Measurements from ENCODE around the gene TAF6L.
"Not testable (repeated sequence)": the region's sequence is repeated elsewhere in the genome, so short reads cannot be mapped to it uniquely, and the experiment has no call there.

The TAF6L gene, protein sequence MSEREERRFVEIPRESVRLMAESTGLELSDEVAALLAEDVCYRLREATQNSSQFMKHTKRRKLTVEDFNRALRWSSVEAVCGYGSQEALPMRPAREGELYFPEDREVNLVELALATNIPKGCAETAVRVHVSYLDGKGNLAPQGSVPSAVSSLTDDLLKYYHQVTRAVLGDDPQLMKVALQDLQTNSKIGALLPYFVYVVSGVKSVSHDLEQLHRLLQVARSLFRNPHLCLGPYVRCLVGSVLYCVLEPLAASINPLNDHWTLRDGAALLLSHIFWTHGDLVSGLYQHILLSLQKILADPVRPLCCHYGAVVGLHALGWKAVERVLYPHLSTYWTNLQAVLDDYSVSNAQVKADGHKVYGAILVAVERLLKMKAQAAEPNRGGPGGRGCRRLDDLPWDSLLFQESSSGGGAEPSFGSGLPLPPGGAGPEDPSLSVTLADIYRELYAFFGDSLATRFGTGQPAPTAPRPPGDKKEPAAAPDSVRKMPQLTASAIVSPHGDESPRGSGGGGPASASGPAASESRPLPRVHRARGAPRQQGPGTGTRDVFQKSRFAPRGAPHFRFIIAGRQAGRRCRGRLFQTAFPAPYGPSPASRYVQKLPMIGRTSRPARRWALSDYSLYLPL

DNA sequence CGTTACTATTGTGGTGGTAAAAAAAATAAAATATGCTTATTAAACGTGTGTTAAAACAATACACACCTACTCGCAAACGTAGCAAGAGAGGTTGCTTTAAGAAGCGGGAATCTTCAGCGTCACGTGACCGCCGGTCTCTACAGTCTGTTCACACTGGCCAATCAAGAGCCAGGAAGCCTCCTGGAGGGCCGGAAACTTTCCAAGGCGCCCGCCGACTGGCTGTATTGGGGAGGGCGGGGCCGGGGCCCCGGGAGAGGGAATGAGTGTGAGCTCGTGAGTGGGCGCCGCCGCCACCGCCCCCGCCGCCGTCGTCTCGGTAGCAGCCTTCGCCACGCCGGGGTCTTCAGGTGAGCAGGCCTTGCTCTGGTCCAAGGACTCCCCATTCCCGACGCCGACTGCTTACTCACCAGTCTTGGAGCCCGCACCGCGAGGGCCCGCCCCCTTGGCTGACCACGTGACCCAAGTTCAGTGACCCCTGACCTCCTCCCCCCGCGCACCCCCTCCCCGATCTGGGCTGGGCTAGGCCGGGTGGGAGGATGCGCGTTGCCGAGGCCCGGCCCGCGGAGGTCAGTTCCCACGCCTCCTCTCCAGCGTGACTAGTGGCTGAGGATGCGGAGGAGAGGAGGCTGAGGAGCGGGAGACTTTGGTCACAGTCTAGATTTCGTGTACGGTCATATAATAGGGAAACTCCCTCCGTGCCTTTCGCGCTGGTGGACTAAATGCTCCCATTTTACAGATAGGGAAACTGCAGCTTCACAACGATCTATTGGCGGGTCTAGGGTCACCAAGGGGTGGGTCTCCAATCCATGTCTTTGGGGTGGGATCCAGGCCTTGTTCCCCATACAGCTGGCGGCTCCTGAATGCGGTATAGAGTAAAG, at the start of gene TAF6L:
Gene TAF6L (plus strand): TSS at position 253 of the 878 bp plus-strand sequence. CDS start 4,388 bp downstream, outside the sequence.
- peak; percentile 90 to 92 for DNase-seq

DNA sequence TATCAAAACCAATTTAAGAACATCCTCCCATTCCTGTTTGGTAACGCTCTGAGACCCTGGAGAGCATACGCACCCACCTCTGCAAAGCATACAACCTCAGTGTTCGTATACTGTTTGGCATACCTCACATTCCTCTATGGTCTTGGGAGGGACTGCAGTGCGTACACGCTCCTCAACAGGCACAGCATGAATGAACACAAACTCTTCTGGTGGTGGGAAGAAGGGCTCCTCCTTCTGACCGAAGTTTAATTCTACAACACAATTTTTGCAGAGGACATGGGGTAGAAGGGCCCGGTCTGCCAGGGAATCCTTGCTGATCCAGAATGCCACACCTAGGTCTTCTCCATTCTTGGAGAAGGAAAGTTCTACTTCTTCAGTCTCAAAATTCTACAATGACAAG, 49.2 kb upstream of the TAF6L start:
- no peak for DNase-seq

DNA sequence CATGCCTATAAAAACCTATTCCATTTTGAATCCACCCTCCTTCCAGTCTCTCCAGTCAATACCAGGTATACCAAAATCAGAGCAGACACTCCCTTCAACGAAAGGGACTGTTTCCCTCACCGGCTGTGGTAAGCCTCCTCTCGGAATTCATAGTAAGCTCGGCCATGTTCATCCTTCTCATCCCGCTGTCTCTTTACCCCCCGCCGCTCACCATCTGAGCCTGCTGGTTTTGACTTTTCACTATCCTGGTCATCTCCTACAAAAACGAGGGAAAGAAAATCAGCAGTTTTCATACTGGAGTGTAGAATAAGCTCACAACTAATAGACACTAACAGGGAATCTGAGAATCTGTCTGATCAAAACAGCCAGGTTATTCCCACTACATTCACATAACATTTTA, 47.0 kb upstream of the TAF6L start:
- DNase-seq: no peak

DNA sequence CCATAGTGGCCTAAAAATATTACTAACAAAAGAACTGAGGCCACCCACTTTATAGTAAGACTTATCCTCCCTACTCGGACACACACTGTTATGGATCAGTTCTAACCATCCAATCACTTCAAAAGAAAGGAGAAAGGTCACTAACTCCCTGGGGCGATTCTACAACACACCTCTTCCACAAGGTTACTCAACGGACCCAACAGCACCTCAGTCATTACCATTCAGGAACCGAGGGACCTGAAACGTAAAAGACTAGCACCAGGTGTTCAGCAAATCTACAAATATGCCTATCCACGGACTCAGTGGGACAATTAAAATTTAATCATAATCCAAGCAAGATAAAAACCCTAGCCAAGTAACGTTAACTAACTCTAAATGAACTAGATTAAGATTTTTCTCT, 45.5 kb upstream of the TAF6L start:
- DNase-seq: no peak

DNA sequence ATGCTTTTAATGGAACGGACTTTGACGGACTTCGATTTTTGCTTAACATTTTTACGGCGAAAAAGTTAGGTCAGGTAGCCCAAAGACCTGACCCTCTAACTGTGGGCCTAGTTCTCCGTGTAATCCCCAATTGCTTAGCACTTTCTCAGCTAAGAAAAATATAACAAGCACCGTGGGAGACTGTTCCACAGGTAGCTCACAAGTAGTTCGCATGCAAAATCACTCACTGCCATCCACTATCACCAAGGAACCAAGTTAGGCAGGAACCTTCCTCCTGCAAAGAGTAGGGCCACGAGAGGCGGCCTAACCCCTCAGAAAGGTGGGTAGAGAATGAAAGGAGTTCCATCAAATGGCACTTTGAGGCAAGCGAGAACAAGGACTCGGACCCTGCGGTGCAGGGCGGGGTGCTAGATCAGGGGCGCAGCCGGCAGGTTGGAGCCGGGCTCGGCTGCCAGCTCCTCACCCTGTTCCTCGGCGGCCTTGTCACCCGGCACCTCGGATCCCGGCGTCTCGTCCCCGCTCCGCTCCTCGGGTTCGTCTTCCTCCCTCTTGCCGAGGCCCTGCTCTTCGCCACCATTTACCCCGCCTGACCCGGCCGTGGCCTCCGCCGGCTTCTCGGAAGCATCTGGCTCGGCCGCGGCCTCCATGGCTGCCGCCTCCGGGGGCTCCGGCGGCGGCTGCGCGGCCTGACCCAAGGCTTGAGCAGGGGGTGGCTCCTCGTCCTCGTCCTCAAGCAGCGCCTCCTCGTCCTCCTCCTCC, 44.9 kb upstream of the TAF6L start:
- no peak for DNase-seq

DNA sequence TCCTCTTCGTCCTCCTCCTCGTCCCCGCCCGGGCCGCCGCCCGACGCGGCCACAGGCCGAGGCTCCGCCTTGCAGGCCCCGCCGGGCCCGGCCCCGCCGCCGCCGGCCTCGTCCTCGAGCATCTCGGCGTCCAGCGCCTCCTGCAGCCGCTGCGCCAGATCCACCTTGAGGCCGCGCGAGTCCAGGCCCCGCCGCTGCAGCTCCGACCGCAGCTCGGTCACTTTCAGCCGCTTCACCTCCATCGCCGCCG, 44.4 kb upstream of the TAF6L start:
- DNase-seq: no peak

DNA sequence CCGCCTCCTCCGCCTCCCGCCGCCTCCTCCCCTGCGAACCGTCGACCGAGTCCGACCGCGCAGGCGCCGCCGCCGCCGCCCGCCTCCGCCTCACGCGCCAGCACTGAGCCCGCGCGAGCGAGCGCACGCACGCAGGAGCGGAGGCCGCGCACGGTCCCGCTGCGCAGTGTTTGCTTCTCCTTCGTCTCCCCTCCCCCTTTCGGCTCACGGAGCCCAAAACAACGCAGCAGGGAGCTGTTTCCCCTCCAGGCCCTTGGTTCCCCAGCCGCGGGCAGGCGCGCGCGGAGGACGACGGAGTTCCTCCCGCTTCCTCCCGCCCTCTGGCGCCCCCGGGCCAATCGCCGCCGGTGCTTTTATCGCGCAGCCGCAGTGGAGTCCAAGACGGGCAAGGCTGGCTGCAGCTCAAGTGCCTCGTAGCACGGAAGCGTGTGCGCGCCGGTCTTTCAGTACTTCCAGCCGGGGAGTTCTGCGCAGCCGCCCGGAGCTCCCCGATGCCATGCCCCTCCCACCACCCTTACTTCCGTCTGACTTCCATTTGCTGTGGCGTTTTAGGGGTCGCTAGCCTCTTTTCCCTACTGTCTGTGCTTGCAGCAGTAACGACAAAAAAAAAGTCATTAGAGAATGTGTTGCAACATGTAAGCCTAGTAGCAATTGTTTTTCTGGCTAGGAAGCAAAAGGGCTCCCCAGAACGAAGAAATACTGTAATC, 43.9 kb upstream of the TAF6L start, which contains the start of gene HNRNPUL2:
Gene HNRNPUL2 (minus strand): TSS at position 293 of the 707 bp plus-strand sequence. CDS start 301 bp downstream, outside the sequence.
- peak; percentile 96 to 98 for DNase-seq

DNA sequence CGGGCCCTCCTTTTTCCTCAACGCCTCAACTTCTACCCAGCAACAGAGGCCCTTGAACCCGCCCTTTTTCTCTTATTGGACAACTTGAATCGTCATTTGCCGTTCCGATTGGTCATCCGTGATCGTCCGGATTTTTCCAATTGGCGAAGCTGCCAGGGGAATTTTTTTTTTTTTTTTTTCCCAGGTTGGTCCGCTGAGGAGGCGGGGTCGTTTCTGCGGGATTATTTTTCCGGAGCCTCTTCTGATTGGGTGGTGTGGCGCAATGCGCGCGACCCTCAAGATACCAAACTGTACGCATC, 43.4 kb upstream of the TAF6L start:
- peak; percentile 72 to 75 for DNase-seq

DNA sequence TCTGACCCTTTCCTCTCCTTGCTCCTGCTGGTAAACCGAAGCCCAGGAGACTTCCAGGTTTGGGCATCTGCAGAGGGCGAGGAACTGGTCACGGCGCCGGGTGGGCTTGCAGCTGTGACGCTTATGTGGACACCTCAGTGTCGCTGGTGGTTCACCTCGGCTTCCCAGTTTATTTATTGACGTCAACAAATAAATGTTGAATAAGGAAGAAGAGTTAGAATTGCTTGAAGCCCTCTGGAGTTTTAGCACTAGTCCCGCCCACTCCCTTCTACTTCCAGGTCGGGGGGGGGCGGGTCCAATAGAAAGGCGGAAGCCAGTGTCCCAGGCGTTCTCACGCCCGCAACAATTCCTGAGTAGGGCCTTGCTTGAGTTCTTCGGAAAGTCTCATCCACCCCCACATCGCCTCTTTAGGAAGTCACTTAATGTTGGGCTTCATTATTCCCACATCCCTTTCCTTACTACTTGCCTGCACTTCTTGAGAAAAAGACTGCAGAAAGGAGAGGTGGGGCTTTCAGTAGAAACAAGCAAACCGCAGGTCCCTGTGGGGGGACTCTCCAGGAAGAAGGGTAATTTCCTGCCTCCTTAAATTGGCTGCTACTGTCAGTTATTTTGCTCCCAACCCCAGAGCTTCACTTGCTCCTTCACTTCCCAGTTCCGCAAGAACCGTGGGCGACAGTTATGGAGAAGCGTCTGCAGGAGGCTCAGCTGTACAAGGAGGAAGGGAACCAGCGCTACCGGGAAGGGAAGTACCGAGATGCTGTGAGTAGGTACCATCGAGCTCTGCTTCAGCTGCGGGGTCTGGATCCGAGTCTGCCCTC, 42.8 kb upstream of the TAF6L start, which contains the start of gene TTC9C:
Gene TTC9C (plus strand): TSS at position 316 of the 818 bp plus-strand sequence. CDS start 363 bp downstream, at position 679.
- DNase-seq: peak; percentile 78 to 80

DNA sequence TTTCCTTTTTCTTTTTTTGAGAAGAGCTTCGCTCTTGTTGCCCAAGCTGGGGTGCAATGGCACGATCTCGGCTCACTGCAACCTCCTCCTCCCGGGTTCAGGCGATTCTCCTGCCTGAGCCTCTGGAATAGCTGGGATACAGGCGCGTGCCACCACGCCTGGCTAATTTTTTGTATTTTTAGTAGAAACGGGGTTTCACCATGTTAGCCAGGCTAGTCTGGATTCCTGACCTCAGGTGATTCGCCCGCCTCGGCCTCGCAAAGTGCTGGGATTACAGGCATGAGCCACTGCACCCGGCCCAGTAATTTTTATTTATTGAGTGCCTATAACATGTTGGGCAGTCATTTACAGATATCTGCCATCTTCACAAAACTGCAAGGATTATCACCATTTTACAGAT, 41.1 kb upstream of the TAF6L start:
- DNase-seq: not testable (repeated sequence)

DNA sequence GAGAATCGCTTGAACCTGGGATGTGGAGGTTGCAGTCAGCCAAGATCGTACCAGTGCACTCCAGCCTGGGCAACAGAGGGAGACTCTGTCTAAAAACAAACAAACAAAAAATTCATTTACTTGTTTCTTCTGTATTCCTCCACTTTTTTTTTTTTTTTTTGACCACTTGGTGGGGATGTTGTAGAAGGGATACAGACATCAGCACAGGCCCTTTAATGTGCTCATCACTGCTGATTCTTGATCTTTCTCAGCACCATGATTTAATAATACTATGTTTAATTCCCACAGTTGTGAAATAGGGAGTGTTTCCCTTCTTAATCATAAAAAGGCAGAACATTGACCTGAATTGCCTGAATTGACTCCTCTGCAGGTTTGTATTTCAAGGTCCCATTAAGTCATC, 38.4 kb upstream of the TAF6L start:
- DNase-seq: no peak

DNA sequence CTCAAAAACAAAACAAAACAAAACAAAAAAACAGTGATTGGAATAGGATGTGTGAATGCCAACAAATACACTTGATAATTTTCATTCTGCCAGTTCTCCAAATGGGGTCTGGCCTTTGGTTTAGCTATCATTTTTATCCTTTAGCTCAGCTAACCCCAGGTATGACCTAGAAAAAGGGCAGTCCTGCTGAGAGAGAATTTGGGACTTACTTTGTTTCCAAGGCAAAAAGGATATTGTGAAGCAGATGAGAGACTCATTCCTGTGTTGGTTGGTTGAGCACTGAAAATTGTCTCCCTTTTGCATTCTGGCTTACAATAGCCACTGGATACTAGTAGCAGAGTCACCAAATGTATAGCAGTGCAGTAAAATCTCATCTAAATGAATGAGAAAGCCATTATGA, 34.0 kb upstream of the TAF6L start:
- no peak for DNase-seq

DNA sequence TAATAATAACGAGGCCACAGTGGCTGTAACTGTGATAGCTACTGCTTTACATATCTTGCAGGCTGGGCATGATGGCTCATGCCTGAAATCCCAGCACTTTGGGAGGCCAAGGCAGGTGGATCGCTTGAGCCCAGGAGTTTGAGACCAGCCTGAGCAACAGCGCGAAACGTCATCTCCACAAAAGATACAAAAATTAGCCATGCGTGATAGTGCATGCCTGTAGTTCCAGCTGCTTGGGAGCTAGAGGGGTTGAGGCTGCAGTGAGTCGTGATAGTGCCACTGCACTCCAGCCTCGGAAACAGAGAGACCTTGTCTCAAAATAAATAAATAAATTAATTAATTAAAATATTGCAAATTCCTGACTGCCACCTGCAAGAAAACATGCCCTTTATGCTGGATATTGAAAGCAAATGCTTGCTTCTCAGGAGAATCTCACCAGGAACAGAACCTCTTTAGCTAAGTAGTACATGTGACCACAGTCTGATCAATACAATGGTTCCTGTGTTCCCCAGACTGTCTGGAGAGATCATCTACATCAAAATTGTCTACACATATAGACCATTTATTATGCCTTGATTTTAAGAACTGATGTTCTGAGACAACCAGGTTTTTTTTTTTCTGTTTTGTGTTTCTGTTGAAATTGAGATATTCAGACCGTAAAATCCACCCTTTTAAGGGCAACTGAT, 23.6 kb upstream of the TAF6L start:
- DNase-seq: no peak

DNA sequence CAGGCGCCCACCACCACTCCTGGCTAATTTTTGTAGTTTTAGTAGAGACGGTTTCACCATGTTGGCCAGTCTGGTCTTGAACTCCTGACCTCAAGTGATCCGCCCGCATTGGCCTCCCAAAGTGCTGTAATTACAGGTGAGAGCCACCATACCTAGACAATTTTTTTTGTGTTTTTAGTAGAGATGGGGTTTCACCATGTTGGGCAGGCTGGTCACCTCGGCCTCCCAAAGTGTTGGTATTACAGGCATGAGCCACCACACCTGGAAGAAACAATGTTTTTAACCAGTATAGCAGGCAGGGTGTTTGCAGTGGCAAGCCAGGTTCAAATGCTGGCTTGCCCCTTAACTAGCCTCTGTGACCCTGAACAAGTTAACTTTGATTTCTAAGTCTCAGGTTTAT, 21.3 kb upstream of the TAF6L start:
- DNase-seq: not testable (repeated sequence)

DNA sequence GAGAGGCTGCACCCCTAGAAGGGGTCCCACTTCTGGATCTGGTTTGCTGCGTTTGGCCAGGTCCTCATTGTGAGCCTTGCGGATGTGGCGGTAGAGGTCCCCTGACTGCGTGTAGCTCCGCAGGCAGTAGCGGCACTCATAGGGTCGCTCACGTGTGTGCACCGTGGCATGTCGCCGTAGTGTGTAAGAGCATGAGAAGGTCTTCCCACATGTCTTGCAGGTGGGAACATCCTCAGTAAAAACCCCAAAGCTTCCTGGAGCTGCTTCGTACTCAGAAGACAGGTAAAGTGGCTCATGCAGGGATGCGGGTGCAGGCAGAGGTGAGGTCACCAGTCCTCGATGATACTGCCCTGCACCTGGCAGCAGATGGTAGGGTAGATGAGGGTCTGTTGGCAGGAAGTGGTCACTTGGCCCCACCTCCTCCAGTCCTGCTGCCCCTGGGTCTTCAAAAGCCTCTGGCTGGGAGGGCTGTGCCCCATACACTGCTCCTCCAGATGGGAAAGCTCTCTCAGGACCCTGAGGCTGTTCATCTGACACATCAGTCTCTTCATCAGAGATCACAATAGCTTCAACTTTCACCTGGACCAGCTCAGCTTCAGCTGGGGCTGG, 18.9 kb upstream of the TAF6L start:
- no peak for DNase-seq

DNA sequence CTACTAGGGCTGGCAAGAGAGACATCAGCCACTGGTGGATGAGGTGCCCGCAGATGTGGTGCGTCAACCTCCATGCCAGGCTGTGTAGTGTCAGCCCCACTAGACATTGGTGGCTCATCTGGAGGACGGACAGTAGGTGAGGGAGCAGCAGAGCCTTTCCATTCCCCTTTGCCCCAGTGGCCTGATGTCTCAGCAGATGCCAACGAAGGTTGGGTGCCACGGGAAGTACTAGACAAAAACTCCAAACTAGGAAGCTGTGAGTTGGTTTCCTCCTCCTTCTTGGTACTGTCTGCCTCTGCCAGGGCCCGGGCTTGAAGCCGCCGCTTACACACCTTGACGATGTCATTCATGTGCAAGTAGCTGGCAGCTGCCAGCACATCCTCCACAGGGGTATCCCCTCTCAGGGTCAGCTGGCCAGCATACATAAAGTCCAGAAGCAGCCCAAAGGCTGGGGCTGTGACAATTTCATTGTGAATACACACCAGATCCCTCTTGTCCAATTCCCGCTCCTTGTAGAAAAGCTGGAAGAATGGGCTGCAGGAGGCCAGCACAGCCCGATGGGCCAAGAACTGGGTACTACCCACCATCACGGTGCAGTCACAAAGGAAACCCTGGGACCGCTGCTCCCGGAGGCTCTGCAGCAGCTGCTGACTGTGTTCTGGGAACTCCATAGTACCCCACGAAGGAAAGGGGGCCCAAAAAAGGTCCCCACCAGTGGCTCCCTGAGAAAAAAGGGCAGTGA, 18.0 kb upstream of the TAF6L start:
- DNase-seq: no peak

DNA sequence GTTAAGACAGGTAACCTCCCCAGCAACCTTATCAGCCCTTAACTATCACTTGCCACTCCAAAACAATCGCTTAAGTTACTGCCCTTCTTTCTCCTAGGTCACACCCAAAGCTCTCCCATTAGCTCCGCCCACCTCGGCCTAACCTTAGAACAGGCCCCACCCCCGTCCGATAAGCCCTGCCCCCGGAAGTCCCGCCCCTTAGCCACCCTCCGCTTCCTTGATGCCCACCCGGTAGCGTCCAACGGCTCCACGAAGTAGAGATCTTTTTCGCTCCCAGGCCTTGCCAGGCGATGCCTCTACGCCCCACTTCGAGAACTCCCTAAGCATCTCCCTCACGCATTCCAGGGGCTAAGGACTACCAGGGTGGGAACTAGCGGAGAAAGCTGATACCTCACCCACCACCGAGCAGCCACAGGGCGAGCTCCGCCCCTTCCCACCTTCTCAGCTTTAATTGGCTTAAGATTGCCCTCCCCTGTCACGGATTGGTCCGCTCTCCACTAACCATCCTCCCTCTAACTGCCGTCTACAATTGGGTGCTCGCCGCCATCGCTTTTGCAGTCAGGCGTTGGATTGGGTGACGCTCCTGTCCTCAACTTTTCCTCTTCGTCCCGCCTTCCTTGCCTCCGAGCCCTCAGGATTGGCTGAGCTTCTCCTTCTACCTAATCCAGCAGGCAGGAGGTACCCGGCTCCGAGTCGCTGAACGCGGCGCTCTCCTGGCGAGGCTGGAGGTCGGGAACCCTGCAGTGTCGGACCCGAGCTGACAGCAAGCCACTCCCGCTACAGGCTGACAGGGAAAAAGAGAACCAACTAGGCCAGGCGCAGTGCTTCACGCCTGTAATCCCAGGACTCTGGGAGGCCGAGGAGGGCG, 17.2 kb upstream of the TAF6L start, which contains the start of gene ZBTB3:
Gene ZBTB3 (minus strand): TSS at position 425 of the 868 bp plus-strand sequence. CDS start 496 bp downstream, outside the sequence.
- DNase-seq: peak; percentile 95 to 97

DNA sequence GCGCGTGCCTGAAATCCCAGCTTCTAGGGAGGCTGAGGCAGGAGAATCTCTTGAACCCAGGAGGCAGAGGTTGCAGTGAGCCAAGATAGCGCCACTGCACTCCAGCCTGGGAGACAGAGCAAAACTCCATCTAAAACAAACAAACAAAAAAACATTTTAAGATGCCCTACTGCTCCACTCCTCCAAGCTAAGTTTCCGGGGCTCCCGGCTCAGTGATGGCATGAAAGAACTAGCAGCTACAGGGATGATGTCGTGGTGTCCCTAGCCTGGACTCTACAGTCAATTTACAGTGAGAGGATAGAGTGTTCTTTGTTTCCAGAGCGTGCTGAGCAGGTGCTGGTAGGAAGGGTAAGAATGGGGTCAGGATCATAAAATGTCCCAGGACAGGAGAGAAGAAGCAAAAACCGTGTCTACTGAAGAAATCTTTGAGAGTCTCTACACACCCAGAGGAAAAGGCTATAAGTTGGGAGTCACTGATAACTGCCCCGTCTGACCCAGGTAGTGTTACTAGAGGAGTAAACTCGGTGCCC, 16.0 kb upstream of the TAF6L start:
- no peak for DNase-seq
